WTC11 (cell line): ENCODE results near the gene SPTBN4. TPM values are rescaled to one million over a fixed set of nuclear protein-coding genes. Genes with fewer than 3 reads are reported as not detected.

Source experiments
- ATAC-seq: fragments of 200-7000 bp; cut with Tn5 transposase; 2 replicates; pipeline ENCODE4 v1.10.0; 2021; ENCODE audit warnings: mild to moderate bottlenecking, moderate library complexity
- CTCF ChIA-PET: fragments of 300-600 bp; sonication (Branson Sonifier 250); formaldehyde crosslinking; loops from one replicate; lab custom pipeline; 2021; ENCODE audit warnings: antibody characterized with exemption; lab: Charles Lee
- POLR2A ChIA-PET: fragments of 350-600 bp; sonication (Branson Sonifier 250); formaldehyde crosslinking; loops from one replicate; lab custom pipeline; 2021; ENCODE audit warnings: antibody characterized with exemption; lab: Charles Lee
- DNase-seq: peaks from one replicate; pipeline ENCODE4 v3.0.0; 2021; ENCODE audit warnings: low spot score
- H3K27ac Mint-ChIP-seq: 2 replicates; pipeline ENCODE4 v1.8.0; 2021; ENCODE audit warnings: mixed read lengths
- H3K27me3 Mint-ChIP-seq: 2 replicates; pipeline ENCODE4 v1.8.0; 2021; ENCODE audit warnings: low read depth, mild to moderate bottlenecking, moderate library complexity, mixed read lengths
- H3K36me3 Mint-ChIP-seq: 2 replicates; pipeline ENCODE4 v1.8.0; 2021; ENCODE audit warnings: mixed read lengths
- H3K4me1 Mint-ChIP-seq: 2 replicates; pipeline ENCODE4 v1.8.0; 2022; ENCODE audit warnings: mixed read lengths
- H3K4me3 Mint-ChIP-seq: 2 replicates; pipeline ENCODE4 v1.8.0; 2021; ENCODE audit warnings: mild to moderate bottlenecking, moderate library complexity, mixed read lengths
- H3K9me3 Mint-ChIP-seq: 2 replicates; pipeline ENCODE4 v1.8.0; 2021; ENCODE audit warnings: mixed read lengths
- AR ChIP-seq: fragments of 250-450 bp; sonication (Bioruptor Pico); IDR thresholded peaks from 2 replicates; pipeline ENCODE4 v1.9.0; 2021; ENCODE audit warnings: mild to moderate bottlenecking
- CREB1 ChIP-seq: sonication (generic); formaldehyde crosslinking; IDR thresholded peaks from 2 replicates; pipeline ENCODE4 v1.8.0; 2023; ENCODE audit warnings: mild to moderate bottlenecking, missing genetic modification reagents
- EMX1 ChIP-seq: fragments of 250-450 bp; sonication (Bioruptor Pico); IDR thresholded peaks from 2 replicates; pipeline ENCODE4 v1.8.0; 2021; ENCODE audit warnings: mild to moderate bottlenecking
- ERG ChIP-seq: fragments of 250-450 bp; sonication (Bioruptor Pico); IDR thresholded peaks from 2 replicates; pipeline ENCODE4 v1.8.0; 2021; ENCODE audit warnings: mild to moderate bottlenecking
- ESRRA ChIP-seq: sonication (generic); formaldehyde crosslinking; IDR thresholded peaks from 2 replicates; pipeline ENCODE4 v1.8.1; 2022; ENCODE audit warnings: mild to moderate bottlenecking, missing genetic modification reagents, borderline replicate concordance
- FOXK1 ChIP-seq: sonication (generic); formaldehyde crosslinking; IDR thresholded peaks from 2 replicates; pipeline ENCODE4 v1.8.0; 2022; ENCODE audit warnings: mild to moderate bottlenecking, moderate library complexity, missing genetic modification reagents
- FOXP1 ChIP-seq: sonication (generic); formaldehyde crosslinking; IDR thresholded peaks from 2 replicates; pipeline ENCODE4 v1.8.0; 2022; ENCODE audit warnings: missing genetic modification reagents, mild to moderate bottlenecking, moderate library complexity, borderline replicate concordance
- JAZF1 ChIP-seq: fragments of 250-450 bp; sonication (Bioruptor Pico); IDR thresholded peaks from 2 replicates; pipeline ENCODE4 v1.9.0; 2021; ENCODE audit warnings: moderate library complexity, mild to moderate bottlenecking, inconsistent platforms
- MAX ChIP-seq: sonication (generic); formaldehyde crosslinking; IDR thresholded peaks from 2 replicates; pipeline ENCODE4 v1.8.0; 2022; ENCODE audit warnings: mild to moderate bottlenecking, missing genetic modification reagents
- SOX15 ChIP-seq: fragments of 250-450 bp; sonication (Bioruptor Pico); IDR thresholded peaks from 2 replicates; pipeline ENCODE4 v1.9.0; 2021; ENCODE audit warnings: mild to moderate bottlenecking
- TEAD1 ChIP-seq: sonication (generic); formaldehyde crosslinking; IDR thresholded peaks from 2 replicates; pipeline ENCODE4 v1.8.0; 2022; ENCODE audit warnings: mild to moderate bottlenecking, missing genetic modification reagents
- TEAD4 ChIP-seq: sonication (generic); formaldehyde crosslinking; IDR thresholded peaks from 2 replicates; pipeline ENCODE4 v1.8.0; 2022; ENCODE audit warnings: mild to moderate bottlenecking, missing genetic modification reagents
- USF2 ChIP-seq: sonication (generic); formaldehyde crosslinking; IDR thresholded peaks from 2 replicates; pipeline ENCODE4 v1.8.1; 2023; ENCODE audit warnings: mild to moderate bottlenecking, missing genetic modification reagents, moderate library complexity
- ZNF263 ChIP-seq: sonication (generic); formaldehyde crosslinking; IDR thresholded peaks from 2 replicates; pipeline ENCODE4 v1.8.1; 2022; ENCODE audit warnings: low read depth, mild to moderate bottlenecking, moderate library complexity, missing genetic modification reagents
- ZNF317 ChIP-seq: sonication (generic); formaldehyde crosslinking; IDR thresholded peaks from 2 replicates; pipeline ENCODE4 v1.8.1; 2023; ENCODE audit warnings: low read depth, mild to moderate bottlenecking, moderate library complexity, missing genetic modification reagents, borderline replicate concordance
- ZNF396 ChIP-seq: fragments of 250-450 bp; sonication (Bioruptor Pico); IDR thresholded peaks from 2 replicates; pipeline ENCODE4 v1.8.0; 2021; ENCODE audit warnings: mild to moderate bottlenecking, moderate library complexity, borderline replicate concordance
- total RNA-seq: library from RNA; stranded (reverse); gene quantifications from 3 replicates; pipeline ENCODE4 v1.2.3, GENCODE V29; 2021
- TF ChIP-seq, protein P1 (sequence below): sonication (generic); formaldehyde crosslinking; IDR thresholded peaks from 2 replicates; pipeline ENCODE4 v1.8.1; 2023; ENCODE audit warnings: mild to moderate bottlenecking, missing genetic modification reagents, borderline replicate concordance
- TF ChIP-seq, protein P2 (sequence below): sonication (generic); formaldehyde crosslinking; IDR thresholded peaks from 2 replicates; pipeline ENCODE4 v1.8.1; 2022; ENCODE audit warnings: low read depth, mild to moderate bottlenecking, moderate library complexity, missing genetic modification reagents, borderline replicate concordance
- TF ChIP-seq, protein P3 (sequence below): sonication (generic); formaldehyde crosslinking; IDR thresholded peaks from 2 replicates; pipeline ENCODE4 v1.8.1; 2023; ENCODE audit warnings: mild to moderate bottlenecking, moderate library complexity, missing genetic modification reagents

SPTBN4 gene
- total RNA-seq, 1 experiment from 2014 or later: 2.8 TPM

GRCh38 chr19:40605216-40605971 is 138.6 kb downstream of the SPTBN4 start:
- DNase-seq (peak; percentile 66), ATAC-seq (peak; percentile 1; the same call in 1 of the 2 replicates)
- CTCF ChIA-PET: interaction anchor here (0.5 to 7.7 kb wide), 14 partner anchors 9 to 156 kb away, joined by 3 to 101 read pairs (median 6); partner anchors contain the start of gene BLVRB
- H3K4me3 Mint-ChIP-seq: peak overlapping the region; percentile 77
- H3K36me3 Mint-ChIP-seq: no peaks in the 10 kb centered on the region
- H3K4me1 Mint-ChIP-seq: peaks cover 52% of the 10 kb centered on the region
- H3K9me3 Mint-ChIP-seq: no peaks in the 10 kb centered on the region
- POLR2A ChIA-PET: interaction anchor here (1.0 to 3.9 kb wide), 2 partner anchors 9 to 145 kb away, joined by 3 to 39 read pairs; partner anchors contain the start of gene ACTMAP
- peak overlapping the region; percentile 84 for H3K27ac Mint-ChIP-seq
- H3K27me3 Mint-ChIP-seq: peaks cover 90% of the 10 kb centered on the region
- TF ChIP-seq FOXK1: peak; percentile 56; the same call in 1 of the 2 replicates
- TF ChIP-seq ERG (CRISPR knock-in tag): no peak
- TF ChIP-seq ZNF396: no peak
- 0 out of 2 replicates have a peak, but pooled peaks have one; percentile 46 for TF ChIP-seq ZNF263 (CRISPR knock-in tag)
- TF ChIP-seq, protein P1, sequence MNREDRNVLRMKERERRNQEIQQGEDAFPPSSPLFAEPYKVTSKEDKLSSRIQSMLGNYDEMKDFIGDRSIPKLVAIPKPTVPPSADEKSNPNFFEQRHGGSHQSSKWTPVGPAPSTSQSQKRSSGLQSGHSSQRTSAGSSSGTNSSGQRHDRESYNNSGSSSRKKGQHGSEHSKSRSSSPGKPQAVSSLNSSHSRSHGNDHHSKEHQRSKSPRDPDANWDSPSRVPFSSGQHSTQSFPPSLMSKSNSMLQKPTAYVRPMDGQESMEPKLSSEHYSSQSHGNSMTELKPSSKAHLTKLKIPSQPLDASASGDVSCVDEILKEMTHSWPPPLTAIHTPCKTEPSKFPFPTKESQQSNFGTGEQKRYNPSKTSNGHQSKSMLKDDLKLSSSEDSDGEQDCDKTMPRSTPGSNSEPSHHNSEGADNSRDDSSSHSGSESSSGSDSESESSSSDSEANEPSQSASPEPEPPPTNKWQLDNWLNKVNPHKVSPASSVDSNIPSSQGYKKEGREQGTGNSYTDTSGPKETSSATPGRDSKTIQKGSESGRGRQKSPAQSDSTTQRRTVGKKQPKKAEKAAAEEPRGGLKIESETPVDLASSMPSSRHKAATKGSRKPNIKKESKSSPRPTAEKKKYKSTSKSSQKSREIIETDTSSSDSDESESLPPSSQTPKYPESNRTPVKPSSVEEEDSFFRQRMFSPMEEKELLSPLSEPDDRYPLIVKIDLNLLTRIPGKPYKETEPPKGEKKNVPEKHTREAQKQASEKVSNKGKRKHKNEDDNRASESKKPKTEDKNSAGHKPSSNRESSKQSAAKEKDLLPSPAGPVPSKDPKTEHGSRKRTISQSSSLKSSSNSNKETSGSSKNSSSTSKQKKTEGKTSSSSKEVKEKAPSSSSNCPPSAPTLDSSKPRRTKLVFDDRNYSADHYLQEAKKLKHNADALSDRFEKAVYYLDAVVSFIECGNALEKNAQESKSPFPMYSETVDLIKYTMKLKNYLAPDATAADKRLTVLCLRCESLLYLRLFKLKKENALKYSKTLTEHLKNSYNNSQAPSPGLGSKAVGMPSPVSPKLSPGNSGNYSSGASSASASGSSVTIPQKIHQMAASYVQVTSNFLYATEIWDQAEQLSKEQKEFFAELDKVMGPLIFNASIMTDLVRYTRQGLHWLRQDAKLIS (CRISPR knock-in tag): no peak
- TF ChIP-seq MAX (CRISPR knock-in tag): peak; percentile 62; the same call in 1 of the 2 replicates
- TF ChIP-seq AR (CRISPR knock-in tag): no peak
- TF ChIP-seq USF2 (CRISPR knock-in tag): no peak
- no peak for TF ChIP-seq EMX1
- peak; percentile 84 for TF ChIP-seq FOXP1 (CRISPR knock-in tag)
- TF ChIP-seq SOX15 (CRISPR knock-in tag): no peak
- TF ChIP-seq, protein P2, sequence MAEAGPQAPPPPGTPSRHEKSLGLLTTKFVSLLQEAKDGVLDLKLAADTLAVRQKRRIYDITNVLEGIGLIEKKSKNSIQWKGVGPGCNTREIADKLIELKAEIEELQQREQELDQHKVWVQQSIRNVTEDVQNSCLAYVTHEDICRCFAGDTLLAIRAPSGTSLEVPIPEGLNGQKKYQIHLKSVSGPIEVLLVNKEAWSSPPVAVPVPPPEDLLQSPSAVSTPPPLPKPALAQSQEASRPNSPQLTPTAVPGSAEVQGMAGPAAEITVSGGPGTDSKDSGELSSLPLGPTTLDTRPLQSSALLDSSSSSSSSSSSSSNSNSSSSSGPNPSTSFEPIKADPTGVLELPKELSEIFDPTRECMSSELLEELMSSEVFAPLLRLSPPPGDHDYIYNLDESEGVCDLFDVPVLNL (CRISPR knock-in tag): no peak
- peak; percentile 36; the same call in 1 of the 2 replicates for TF ChIP-seq ZNF317 (CRISPR knock-in tag)
- TF ChIP-seq, protein P3, sequence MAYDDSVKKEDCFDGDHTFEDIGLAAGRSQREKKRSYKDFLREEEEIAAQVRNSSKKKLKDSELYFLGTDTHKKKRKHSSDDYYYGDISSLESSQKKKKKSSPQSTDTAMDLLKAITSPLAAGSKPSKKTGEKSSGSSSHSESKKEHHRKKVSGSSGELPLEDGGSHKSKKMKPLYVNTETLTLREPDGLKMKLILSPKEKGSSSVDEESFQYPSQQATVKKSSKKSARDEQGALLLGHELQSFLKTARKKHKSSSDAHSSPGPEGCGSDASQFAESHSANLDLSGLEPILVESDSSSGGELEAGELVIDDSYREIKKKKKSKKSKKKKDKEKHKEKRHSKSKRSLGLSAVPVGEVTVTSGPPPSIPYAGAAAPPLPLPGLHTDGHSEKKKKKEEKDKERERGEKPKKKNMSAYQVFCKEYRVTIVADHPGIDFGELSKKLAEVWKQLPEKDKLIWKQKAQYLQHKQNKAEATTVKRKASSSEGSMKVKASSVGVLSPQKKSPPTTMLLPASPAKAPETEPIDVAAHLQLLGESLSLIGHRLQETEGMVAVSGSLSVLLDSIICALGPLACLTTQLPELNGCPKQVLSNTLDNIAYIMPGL (CRISPR knock-in tag): peak; percentile 42; the same call in 1 of the 2 replicates
- 0 out of 2 replicates have a peak, but pooled peaks have one; percentile 21 for TF ChIP-seq TEAD1 (CRISPR knock-in tag)
- no peak; the same call in 1 of the 2 replicates for TF ChIP-seq ESRRA
- TF ChIP-seq JAZF1 (CRISPR knock-in tag): no peak
- no peak for TF ChIP-seq CREB1 (CRISPR knock-in tag)
- no peak for TF ChIP-seq TEAD4 (CRISPR knock-in tag)
